Ovary (tissue), 3 donors: ENCODE measurements around the gene KRT78.

Experiments
- CTCF ChIP-seq, 3 donors: fragments of 450-650 bp in 2 of 3; fragments of 200-600 bp in 1 of 3; IDR thresholded peaks; one replicate each; pipeline versions ENCODE4 v1.5.1 to v1.8.0; 2016 to 2022; ENCODE audit warnings: antibody characterized with exemption in 3 of 3, mild to moderate bottlenecking in 1 of 3
- EP300 ChIP-seq: sonication (generic); formaldehyde crosslinking; IDR thresholded peaks from one replicate; pipeline ENCODE4 v1.6.1; 2017; ENCODE audit warnings: antibody characterized with exemption
- POLR2A ChIP-seq: fragments of 450-650 bp; IDR thresholded peaks from one replicate; pipeline ENCODE4 v1.6.1; 2017; ENCODE audit warnings: antibody characterized with exemption, mild to moderate bottlenecking, moderate library complexity
- donor health status: DM: no; HTN: no; CAD: no.

- TF ChIP-seq CTCF (IDR thresholded peaks at IDR 0.05) (no peak), EP300 (no peak), POLR2A (no peak)
Measured at GRCh38 chr12:52813885-52814709, 34.7 kb downstream of the KRT78 start, which contains the start of gene KRT4.
